ENCODE results near the gene GRM2. TPM values are rescaled to one million over a fixed set of nuclear protein-coding genes. Genes with fewer than 3 reads are reported as not detected.

The GRM2 gene
- total RNA-seq, 1 experiment from 2014 or later: 1.9 TPM

DNA sequence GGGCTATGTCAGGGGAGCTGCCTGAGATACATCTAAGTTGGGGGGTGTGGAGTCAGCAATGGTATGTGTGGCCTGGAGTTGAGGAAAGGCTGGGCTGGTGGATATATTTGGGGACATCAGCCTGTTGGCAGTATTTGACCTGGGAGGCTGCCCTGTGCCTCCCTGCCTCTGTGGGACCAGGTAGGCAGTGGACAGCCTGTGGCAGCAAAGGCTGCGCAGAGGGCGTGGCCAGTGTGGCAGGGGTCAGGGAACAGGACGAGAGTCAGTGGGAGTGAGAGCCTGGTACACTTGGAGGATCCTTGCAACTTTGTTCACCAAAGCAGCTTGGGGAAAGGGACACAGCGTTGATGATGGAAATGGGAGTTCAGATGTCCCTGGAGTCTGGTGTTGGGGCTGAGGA lies 20.8 kb upstream of the GRM2 start:
- H2BK20ac ChIP-seq (ENCODE audit: low read depth, low read length, poor library complexity, severe bottlenecking): no peak overlapping the region
- H3K4me3 Mint-ChIP-seq: no peak overlapping the region
- H3K9ac ChIP-seq (ENCODE audit: extremely low read depth, insufficient read length, low read length): no peak overlapping the region
- H3K27ac ChIP-seq (ENCODE audit: insufficient read length, low read depth, low read length): no peak overlapping the region
- H2BK5ac ChIP-seq (ENCODE audit: insufficient read length, low read length): no peak overlapping the region
- no peak overlapping the region for H2AK5ac ChIP-seq (ENCODE audit: insufficient read length, low read length)
- no peaks in the 10 kb centered on the region for H3K27me3 ChIP-seq (ENCODE audit: insufficient read depth, low read length)
- no peaks in the 10 kb centered on the region for H3K9me3 Mint-ChIP-seq
- H3K23me2 ChIP-seq (ENCODE audit: insufficient read length, low read depth, low read length, poor library complexity, severe bottlenecking): no peaks in the 10 kb centered on the region
- no peak overlapping the region for H3K4me2 ChIP-seq (ENCODE audit: insufficient read depth, insufficient read length, low read length)
- TF ChIP-seq, protein P1, sequence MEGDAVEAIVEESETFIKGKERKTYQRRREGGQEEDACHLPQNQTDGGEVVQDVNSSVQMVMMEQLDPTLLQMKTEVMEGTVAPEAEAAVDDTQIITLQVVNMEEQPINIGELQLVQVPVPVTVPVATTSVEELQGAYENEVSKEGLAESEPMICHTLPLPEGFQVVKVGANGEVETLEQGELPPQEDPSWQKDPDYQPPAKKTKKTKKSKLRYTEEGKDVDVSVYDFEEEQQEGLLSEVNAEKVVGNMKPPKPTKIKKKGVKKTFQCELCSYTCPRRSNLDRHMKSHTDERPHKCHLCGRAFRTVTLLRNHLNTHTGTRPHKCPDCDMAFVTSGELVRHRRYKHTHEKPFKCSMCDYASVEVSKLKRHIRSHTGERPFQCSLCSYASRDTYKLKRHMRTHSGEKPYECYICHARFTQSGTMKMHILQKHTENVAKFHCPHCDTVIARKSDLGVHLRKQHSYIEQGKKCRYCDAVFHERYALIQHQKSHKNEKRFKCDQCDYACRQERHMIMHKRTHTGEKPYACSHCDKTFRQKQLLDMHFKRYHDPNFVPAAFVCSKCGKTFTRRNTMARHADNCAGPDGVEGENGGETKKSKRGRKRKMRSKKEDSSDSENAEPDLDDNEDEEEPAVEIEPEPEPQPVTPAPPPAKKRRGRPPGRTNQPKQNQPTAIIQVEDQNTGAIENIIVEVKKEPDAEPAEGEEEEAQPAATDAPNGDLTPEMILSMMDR (conservative IDR thresholded peaks at IDR 0.05): no peak
- no peaks in the 10 kb centered on the region; the same call in 1 of the 2 replicates for H3K4me1 ChIP-seq (ENCODE audit: insufficient read depth, low read length)
- H3K23ac ChIP-seq (ENCODE audit: insufficient read length, low read depth, low read length): no peak overlapping the region
- peaks cover 0 to 11% (median 0%) of the 10 kb centered on the region in 3 experiments; a peak in 3 of 7 replicates for H3K36me3 Mint-ChIP-seq (ENCODE audit: insufficient read depth in 1 of 3, low read depth in 3 of 3)
- no peak overlapping the region for H3K14ac ChIP-seq (ENCODE audit: insufficient read depth, low read length)
- H3K9me3 ChIP-seq (ENCODE audit: control insufficient read depth, low read depth, low read length): no peaks in the 10 kb centered on the region
- no peaks in the 10 kb centered on the region; the same call in 1 of the 2 replicates for H3K27me3 Mint-ChIP-seq (ENCODE audit: low read depth)
- no peak overlapping the region for H2BK120ac ChIP-seq (ENCODE audit: low read depth, low read length, poor library complexity, severe bottlenecking)
- no peak overlapping the region for H3K18ac ChIP-seq (ENCODE audit: insufficient read length, low read depth, low read length)
- WGBS (ENCODE audit: extremely low coverage, insufficient read length, low lambda C conversion rate): no CpG with 5 or more reads among the region's 4 CpGs
- no peak overlapping the region for H3T11ph ChIP-seq (ENCODE audit: low read length)
- H4K5ac ChIP-seq (ENCODE audit: insufficient read length, low read depth, low read length): no peak overlapping the region
- no peaks in the 10 kb centered on the region for H3K79me2 ChIP-seq (ENCODE audit: insufficient read depth, low read length)
- H4K91ac ChIP-seq (ENCODE audit: insufficient read length, low read depth, low read length): no peak overlapping the region
- H2BK15ac ChIP-seq (ENCODE audit: low read depth, low read length): no peak overlapping the region
- no peak for DNase-seq
- no peak overlapping the region for H2BK12ac ChIP-seq (ENCODE audit: insufficient read length, low read depth, low read length)
- no peak overlapping the region for H4K8ac ChIP-seq (replicated peaks; ENCODE audit: insufficient read length, low read depth, low read length)
- no peak overlapping the region for H3K56ac ChIP-seq (ENCODE audit: insufficient read length, low read depth, low read length)
- peaks cover 20 to 21% of the 10 kb centered on the region in 2 experiments for H3K4me1 Mint-ChIP-seq
- no peak overlapping the region for H2AFZ ChIP-seq (ENCODE audit: low read length)
- H3K4ac ChIP-seq (ENCODE audit: low read depth, low read length): no peak overlapping the region
- peak overlapping the region in 1 of 3 experiments; percentile 95; a peak in 2 of 7 replicates for H3K27ac Mint-ChIP-seq
- no peaks in the 10 kb centered on the region for H3K79me1 ChIP-seq (ENCODE audit: insufficient read depth, low read depth, low read length, poor library complexity, severe bottlenecking)
- no peaks in the 10 kb centered on the region for H4K20me1 ChIP-seq (ENCODE audit: control insufficient read depth, insufficient read depth, insufficient read length)
